Thyroid gland (tissue), 4 donors: Measurements from ENCODE around the gene TSPAN15. TPM values are rescaled to one million over a fixed set of nuclear protein-coding genes. Genes with fewer than 3 reads are reported as not detected.

Experiments used
- DNase-seq, 2 donors: peaks; one replicate each; pipeline ENCODE4 v3.0.0-alpha.2; 2019
- H3K27ac ChIP-seq, 3 donors: fragments of 200-600 bp; sonication (generic); 1 replicate in 2 of 3; 2 replicates in 1 of 3; pipeline ENCODE4 v1.5.1; 2016 to 2019; ENCODE audit warnings: mild to moderate bottlenecking in 1 of 3, moderate library complexity in 1 of 3
- H3K27me3 ChIP-seq: fragments of 200-600 bp; sonication (generic); one replicate; pipeline ENCODE4 v1.5.1; 2019
- H3K36me3 ChIP-seq, 2 donors: fragments of 200-600 bp; sonication (generic); one replicate each; pipeline ENCODE4 v1.5.1; 2016 to 2019
- H3K4me1 ChIP-seq, 2 donors: fragments of 200-600 bp; sonication (generic); one replicate each; pipeline ENCODE4 v1.5.1; 2017 to 2019
- H3K4me3 ChIP-seq, 3 donors: fragments of 200-600 bp; sonication (generic); replicated peaks in 1 of 3; 1 replicate in 2 of 3; 2 replicates in 1 of 3; pipeline ENCODE4 v1.5.1; 2016; ENCODE audit warnings: mild to moderate bottlenecking in 1 of 3
- H3K9me3 ChIP-seq: fragments of 200-600 bp; sonication (generic); one replicate; pipeline ENCODE4 v1.5.1; 2017
- CTCF ChIP-seq, 6 experiments: fragments of 200-600 bp in 3 of 6; fragments of 450-650 bp in 3 of 6; sonication (generic) in 3 of 6; IDR thresholded peaks; one replicate each; pipeline ENCODE4 v1.5.1; 2016 to 2019; ENCODE audit warnings: antibody characterized with exemption in 6 of 6, mild to moderate bottlenecking in 2 of 6, inconsistent platforms in 1 of 6, moderate library complexity in 1 of 6
- POLR2A ChIP-seq, 2 donors: fragments of 450-650 bp; IDR thresholded peaks; one replicate each; pipeline ENCODE4 v1.6.1; 2017; ENCODE audit warnings: antibody characterized with exemption in 2 of 2, mild to moderate bottlenecking in 2 of 2, moderate library complexity in 1 of 2
- WGBS, 2 donors: methylation state at CpG; one replicate each; pipeline ENCODE4 v1.1.5; 2017; 5-methylcytosine and 5-hydroxymethylcytosine counted together
- intact Hi-C: fragments of 100-400 bp; cut with DNase I; formaldehyde crosslinking; loops from one replicate; pipeline ENCODE4 v1.15.1; 2023
- total RNA-seq, 4 donors: library from RNA; depleted of rRNA; stranded (reverse); fragments of >200 nt; gene quantifications; one replicate each; pipeline ENCODE4 v1.2.3, GENCODE V29; 2016

TSPAN15 gene
- total RNA-seq, 4 donors from 2014 or later: 9.0 to 23.1 (median 17.2) TPM

- Histone ChIP-seq H3K4me3 (no peak overlapping the region), H3K4me1 (peaks cover 27 to 32% of the 10 kb centered on the region in 2 donors), H3K36me3 (peaks cover 20 to 27% of the 10 kb centered on the region in 2 donors), H3K9me3 (no peaks in the 10 kb centered on the region), H3K27ac (peak overlapping the region in 1 of 3 donors; percentile 82), H3K27me3 (no peaks in the 10 kb centered on the region)
- WGBS, 2 donors: 58 to 70% methylated on average over 4 of the region's 4 CpGs
- no peak for DNase-seq
- no peak for TF ChIP-seq POLR2A (IDR thresholded peaks at IDR 0.05)
- no peak for TF ChIP-seq CTCF (IDR thresholded peaks at IDR 0.05)
- intact Hi-C loops: no loop called here
These were observed 46.0 kb upstream of the TSPAN15 start for GRCh38 chr10:69405221-69405620.

- Histone ChIP-seq H3K9me3 (no peaks in the 10 kb centered on the region), H3K4me3 (no peak overlapping the region), H3K36me3 (peaks cover 8 to 15% of the 10 kb centered on the region in 2 donors), H3K27ac (peak overlapping the region; percentile 58 to 82 (median 72)), H3K27me3 (no peaks in the 10 kb centered on the region), H3K4me1 (peaks cover 27 to 32% of the 10 kb centered on the region in 2 donors)
- DNase-seq: peak; percentile 79 to 86
- intact Hi-C loops: no loop called here
- 8 to 17% methylated on average over 5 of the region's 5 CpGs for WGBS, 2 donors
- TF ChIP-seq CTCF (IDR thresholded peaks at IDR 0.05): no peak
- TF ChIP-seq POLR2A (IDR thresholded peaks at IDR 0.05): no peak
These were observed 44.9 kb upstream of the TSPAN15 start for GRCh38 chr10:69406302-69406811.

GRCh38 chr10:69406816-69407580, 44.3 kb upstream of the TSPAN15 start:
- peaks cover 27 to 32% of the 10 kb centered on the region in 2 donors for H3K4me1 ChIP-seq
- intact Hi-C loops: no loop called here
- no peak overlapping the region for H3K4me3 ChIP-seq
- DNase-seq: no peak
- no peaks in the 10 kb centered on the region for H3K27me3 ChIP-seq
- peak overlapping the region; percentile 58 to 82 (median 72) for H3K27ac ChIP-seq
- 61 to 68% methylated on average over 5 to 6 of the region's 6 CpGs for WGBS, 2 donors
- TF ChIP-seq POLR2A (IDR thresholded peaks at IDR 0.05): no peak
- no peak for TF ChIP-seq CTCF (IDR thresholded peaks at IDR 0.05)
- H3K36me3 ChIP-seq: peaks cover 2 to 9% of the 10 kb centered on the region in 2 donors
- no peaks in the 10 kb centered on the region for H3K9me3 ChIP-seq

- H3K4me3 ChIP-seq: no peak overlapping the region
- WGBS, 2 donors: 76 to 79% methylated on average over 13 of the region's 14 CpGs
- intact Hi-C loops: no loop called here
These were observed 43.5 kb upstream of the TSPAN15 start for GRCh38 chr10:69407621-69408301.

More at GRCh38 chr10:69407621-69408301, 43.5 kb upstream of the TSPAN15 start:
- peaks cover 27 to 33% of the 10 kb centered on the region in 2 donors for H3K4me1 ChIP-seq
- H3K27ac ChIP-seq: peak overlapping the region; percentile 72 to 82 (median 79)
- TF ChIP-seq CTCF (IDR thresholded peaks at IDR 0.05) (peak in 2 of 6 experiments; percentile 8 to 12), POLR2A (IDR thresholded peaks at IDR 0.05) (no peak)
- peaks cover 0 to 4% of the 10 kb centered on the region in 2 donors for H3K36me3 ChIP-seq
- H3K27me3 ChIP-seq: no peaks in the 10 kb centered on the region
- no peaks in the 10 kb centered on the region for H3K9me3 ChIP-seq
- peak in 1 of 2 donors; percentile 20 for DNase-seq
